Loucy (cell line): ENCODE data around the gene S1PR3.

ENCODE experiments used
- H2AFZ ChIP-seq: fragments of 200-600 bp; sonication (generic); 2 replicates; pipeline ENCODE4 v1.6.0; 2016; ENCODE audit warnings: antibody characterized with exemption, mild to moderate bottlenecking, low read length, moderate library complexity
- H3F3A ChIP-seq: fragments of 200-600 bp; 2 replicates; pipeline ENCODE4 v1.6.0; 2016; ENCODE audit warnings: antibody characterized with exemption, low read depth, mild to moderate bottlenecking
- H3K27me3 ChIP-seq: fragments of 200-600 bp; sonication (generic); 2 replicates; pipeline ENCODE4 v1.6.1; 2014; ENCODE audit warnings: low read length, mild to moderate bottlenecking; ENCODE audit not compliant: insufficient read depth, poor library complexity, severe bottlenecking
- H3K36me3 ChIP-seq: fragments of 200-600 bp; sonication (generic); 2 replicates; pipeline ENCODE4 v1.6.1; 2016; ENCODE audit warnings: low read length; ENCODE audit not compliant: insufficient read depth
- H3K4me1 ChIP-seq: fragments of 200-600 bp; sonication (generic); 2 replicates; pipeline ENCODE4 v1.5.1; 2014; ENCODE audit warnings: low read length, mild to moderate bottlenecking; ENCODE audit not compliant: insufficient read depth, poor library complexity, severe bottlenecking
- H3K4me2 ChIP-seq: fragments of 200-600 bp; sonication (generic); 2 replicates; pipeline ENCODE4 v1.6.0; 2014; ENCODE audit warnings: antibody characterized with exemption, low read length, low read depth, mild to moderate bottlenecking; ENCODE audit not compliant: poor library complexity, severe bottlenecking
- H3K4me3 ChIP-seq: fragments of 200-600 bp; sonication (generic); 2 replicates; pipeline ENCODE4 v1.5.1; 2014; ENCODE audit warnings: low read length, mild to moderate bottlenecking, mixed read lengths; ENCODE audit not compliant: poor library complexity, severe bottlenecking
- H3K79me2 ChIP-seq: fragments of 200-600 bp; sonication (generic); 2 replicates; pipeline ENCODE4 v1.6.1; 2014; ENCODE audit warnings: low read length; ENCODE audit not compliant: insufficient read depth
- H3K9ac ChIP-seq: fragments of 200-600 bp; sonication (generic); 2 replicates; pipeline ENCODE4 v1.6.0; 2014; ENCODE audit warnings: mild to moderate bottlenecking, low read depth, low read length, moderate library complexity; ENCODE audit not compliant: poor library complexity, severe bottlenecking
- H3K9me2 ChIP-seq: fragments of 200-600 bp; sonication (generic); replicated peaks from 2 replicates; pipeline ENCODE4 v1.6.1; 2016; ENCODE audit warnings: low read depth, low read length, mixed read lengths
- H3K9me3 ChIP-seq: fragments of 200-600 bp; sonication (generic); 2 replicates; pipeline ENCODE4 v1.6.1; 2014; ENCODE audit warnings: mild to moderate bottlenecking, antibody characterized with exemption, low read length, low read depth; ENCODE audit not compliant: insufficient read depth
- H4K20me1 ChIP-seq: fragments of 200-600 bp; sonication (generic); 2 replicates; pipeline ENCODE4 v1.6.0; 2014; ENCODE audit warnings: antibody characterized with exemption, low read length, mild to moderate bottlenecking; ENCODE audit not compliant: insufficient read depth, poor library complexity, severe bottlenecking
- EZH2phosphoT487 ChIP-seq: fragments of 200-600 bp; IDR thresholded peaks from 2 replicates; pipeline ENCODE4 v1.6.1; 2018; ENCODE audit warnings: antibody characterized with exemption, mild to moderate bottlenecking, moderate library complexity, borderline replicate concordance
- TF ChIP-seq, protein P1 (sequence below): fragments of 200-600 bp; sonication (generic); conservative IDR thresholded peaks from 2 replicates; pipeline ENCODE4 v1.5.1; 2014; ENCODE audit warnings: mild to moderate bottlenecking, antibody characterized with exemption, low read length

Gene S1PR3

DNA sequence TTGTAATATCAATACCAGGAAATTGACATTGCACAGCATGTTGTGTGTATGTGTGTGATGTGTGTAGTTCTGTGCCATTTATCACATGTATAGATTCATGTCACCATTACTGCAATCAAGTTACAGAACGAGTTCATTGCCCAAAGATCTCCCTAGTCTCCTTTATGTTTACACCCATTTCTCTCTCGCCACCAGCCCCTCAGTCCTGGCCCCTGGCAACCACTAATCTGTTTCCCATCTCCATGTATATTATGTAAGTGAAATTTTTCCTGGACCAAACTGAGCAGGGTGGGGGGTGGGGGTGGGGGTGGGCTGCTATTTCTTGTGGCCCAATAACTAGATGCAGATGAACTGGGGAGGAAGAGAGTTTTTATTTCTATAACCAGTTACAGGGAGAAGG, 11.5 kb upstream of the S1PR3 start:
- no peaks in the 10 kb centered on the region for H3K9me2 ChIP-seq

DNA sequence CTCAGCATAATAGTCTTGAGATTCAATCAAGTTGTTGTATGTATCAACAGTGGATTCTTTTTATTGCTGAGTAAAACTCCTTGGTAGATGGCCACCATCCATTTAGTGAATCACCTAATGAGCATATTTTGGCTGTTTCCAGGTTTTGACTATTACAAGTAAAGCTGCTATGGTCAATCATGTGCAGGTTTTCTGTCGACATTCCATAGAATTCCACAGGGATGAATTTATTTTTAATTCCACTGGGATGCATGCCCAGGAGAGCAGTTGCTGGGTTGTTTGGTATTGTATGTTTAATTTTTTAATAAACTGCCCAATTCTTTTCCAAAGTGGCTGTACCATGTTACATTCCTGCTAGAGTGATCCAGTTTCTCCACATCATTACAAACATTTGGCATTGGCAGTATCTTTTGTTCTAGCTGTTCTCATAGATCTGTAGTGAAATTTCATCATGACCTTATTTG, 10.5 kb upstream of the S1PR3 start:
- Histone ChIP-seq H3F3A (no peaks in the 10 kb centered on the region), H3K4me3 (no peak overlapping the region), H3K27me3 (no peaks in the 10 kb centered on the region), H3K36me3 (no peaks in the 10 kb centered on the region), H2AFZ (no peak overlapping the region), H3K4me1 (no peaks in the 10 kb centered on the region), H3K9me3 (no peaks in the 10 kb centered on the region), H4K20me1 (no peaks in the 10 kb centered on the region), H3K9me2 (no peaks in the 10 kb centered on the region), H3K9ac (no peak overlapping the region), H3K79me2 (no peaks in the 10 kb centered on the region), H3K4me2 (no peak overlapping the region)
- no peak for TF ChIP-seq EZH2phosphoT487
- TF ChIP-seq, protein P1, sequence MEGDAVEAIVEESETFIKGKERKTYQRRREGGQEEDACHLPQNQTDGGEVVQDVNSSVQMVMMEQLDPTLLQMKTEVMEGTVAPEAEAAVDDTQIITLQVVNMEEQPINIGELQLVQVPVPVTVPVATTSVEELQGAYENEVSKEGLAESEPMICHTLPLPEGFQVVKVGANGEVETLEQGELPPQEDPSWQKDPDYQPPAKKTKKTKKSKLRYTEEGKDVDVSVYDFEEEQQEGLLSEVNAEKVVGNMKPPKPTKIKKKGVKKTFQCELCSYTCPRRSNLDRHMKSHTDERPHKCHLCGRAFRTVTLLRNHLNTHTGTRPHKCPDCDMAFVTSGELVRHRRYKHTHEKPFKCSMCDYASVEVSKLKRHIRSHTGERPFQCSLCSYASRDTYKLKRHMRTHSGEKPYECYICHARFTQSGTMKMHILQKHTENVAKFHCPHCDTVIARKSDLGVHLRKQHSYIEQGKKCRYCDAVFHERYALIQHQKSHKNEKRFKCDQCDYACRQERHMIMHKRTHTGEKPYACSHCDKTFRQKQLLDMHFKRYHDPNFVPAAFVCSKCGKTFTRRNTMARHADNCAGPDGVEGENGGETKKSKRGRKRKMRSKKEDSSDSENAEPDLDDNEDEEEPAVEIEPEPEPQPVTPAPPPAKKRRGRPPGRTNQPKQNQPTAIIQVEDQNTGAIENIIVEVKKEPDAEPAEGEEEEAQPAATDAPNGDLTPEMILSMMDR = no peak

More for the DNA sequence above, 11.5 kb upstream of the S1PR3 start:
- Histone ChIP-seq H3K36me3 (no peaks in the 10 kb centered on the region), H3K79me2 (no peaks in the 10 kb centered on the region), H3K4me3 (no peak overlapping the region), H3K27me3 (no peaks in the 10 kb centered on the region), H3F3A (no peaks in the 10 kb centered on the region), H3K9ac (no peak overlapping the region), H2AFZ (no peak overlapping the region), H3K4me2 (no peak overlapping the region), H3K9me3 (no peaks in the 10 kb centered on the region), H4K20me1 (no peaks in the 10 kb centered on the region), H3K4me1 (no peaks in the 10 kb centered on the region)
- no peak for TF ChIP-seq EZH2phosphoT487
- TF ChIP-seq, protein P1 = no peak

DNA sequence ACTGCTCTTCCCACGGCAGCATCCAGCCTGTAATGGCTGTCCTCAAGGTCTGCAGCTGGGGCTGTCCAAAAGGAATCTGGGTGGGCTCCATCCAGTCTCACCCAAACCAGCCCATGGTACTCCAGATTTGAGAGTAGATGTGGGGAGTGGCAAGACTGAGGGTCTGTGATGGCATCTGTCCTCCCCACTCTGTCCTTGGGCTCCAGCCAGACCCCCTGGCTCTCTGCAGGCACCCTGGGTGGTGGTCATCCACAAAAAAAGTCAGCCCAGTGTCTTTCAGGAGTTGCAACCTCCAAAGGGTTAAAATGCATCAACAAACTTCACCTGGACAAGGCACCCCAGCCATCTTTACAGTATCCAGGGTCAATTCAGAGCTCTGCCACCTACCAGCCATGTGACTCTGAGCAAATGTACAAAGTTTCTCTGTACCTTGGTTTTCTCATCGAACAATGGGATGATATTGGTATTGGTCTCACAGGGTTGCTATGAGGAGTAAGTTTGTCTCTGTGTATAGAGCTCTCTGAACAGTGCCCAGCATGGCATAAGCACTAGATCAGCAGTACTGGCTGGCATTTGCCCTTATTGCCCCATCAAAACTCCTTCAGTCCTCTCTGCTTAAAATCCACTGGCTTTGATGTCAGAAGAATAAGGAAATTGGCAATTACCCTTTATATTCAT, 7.3 kb upstream of the S1PR3 start:
- Histone ChIP-seq H3K9me3 (no peaks in the 10 kb centered on the region), H3K9ac (no peak overlapping the region), H3K9me2 (no peaks in the 10 kb centered on the region), H3F3A (no peaks in the 10 kb centered on the region; the same call in 1 of the 2 replicates), H3K4me3 (no peak overlapping the region), H3K27me3 (no peaks in the 10 kb centered on the region), H3K4me1 (peaks cover 9% of the 10 kb centered on the region), H2AFZ (no peak overlapping the region), H3K79me2 (no peaks in the 10 kb centered on the region), H4K20me1 (no peaks in the 10 kb centered on the region), H3K4me2 (no peak overlapping the region), H3K36me3 (no peaks in the 10 kb centered on the region)
- TF ChIP-seq, protein P1 = no peak
- TF ChIP-seq EZH2phosphoT487 = no peak
